Measurements from ENCODE around the gene GHDC. TPM values are rescaled to one million over a fixed set of nuclear protein-coding genes. Genes with fewer than 3 reads are reported as not detected.
"Not testable (repeated sequence)": the region's sequence is repeated elsewhere in the genome, so short reads cannot be mapped to it uniquely, and the experiment has no call there.

GHDC gene
- polyA plus RNA-seq (2013, experiment 1 of 2) = 2.5 TPM
- 2.6 TPM for polyA plus RNA-seq (2013, experiment 2 of 2)

GRCh38 chr17:42193969-42194899 lies at the start of gene GHDC:
Gene GHDC, minus strand, starts transcription at chr17:42194494. Its CDS starts 913 bp downstream, at chr17:42193581.
- no peak within 1 kb of the TSS for H2BK5ac ChIP-seq (ENCODE audit: low read length)
- H3K27me3 ChIP-seq (ENCODE audit: insufficient read depth, low read length, poor library complexity) = no peaks in the 10 kb centered on the region
- no peak within 1 kb of the TSS for H2BK15ac ChIP-seq (replicated peaks; ENCODE audit: low read depth)
- H3K4me3 ChIP-seq (ENCODE audit: low read length) = peak within 1 kb of the TSS; percentile 9
- no peak within 1 kb of the TSS for H2BK120ac ChIP-seq (ENCODE audit: low read depth, low read length)
- peak within 1 kb of the TSS; percentile 84 for H3K56ac ChIP-seq (ENCODE audit: low read length)
- peak within 1 kb of the TSS; percentile 77 for H3K4me2 ChIP-seq (ENCODE audit: low read length)
- H3K36me3 ChIP-seq (ENCODE audit: control insufficient read depth, insufficient read depth, low read length) = no peaks in the 10 kb centered on the region
- H3K79me1 ChIP-seq (ENCODE audit: low read length) = no peaks in the 10 kb centered on the region
- H3K9ac ChIP-seq (ENCODE audit: low read length) = peak within 1 kb of the TSS; percentile 59
- H4K8ac ChIP-seq (ENCODE audit: low read depth, low read length) = no peak within 1 kb of the TSS
- no peak within 1 kb of the TSS for H3K27ac ChIP-seq (ENCODE audit: low read depth, low read length)
- H3K4ac ChIP-seq (ENCODE audit: low read depth, low read length) = no peak within 1 kb of the TSS
- WGBS (ENCODE audit: extremely low coverage, insufficient coverage, low lambda C conversion rate) = no CpG with 5 or more reads among the region's 24 CpGs
- no peaks in the 10 kb centered on the region for H3K79me2 ChIP-seq (ENCODE audit: control insufficient read depth, insufficient read depth, low read length)
- no peak within 1 kb of the TSS for H2AK5ac ChIP-seq (ENCODE audit: low read length)
- peak within 1 kb of the TSS; percentile 41 for H3K18ac ChIP-seq (ENCODE audit: low read length)
- DNase-seq = peak; percentile 78
- no peak within 1 kb of the TSS for H3K23ac ChIP-seq (ENCODE audit: low read length)
- H3K4me1 ChIP-seq (ENCODE audit: control insufficient read depth, low read depth, low read length) = no peaks in the 10 kb centered on the region
- H4K5ac ChIP-seq (ENCODE audit: low read length) = no peak within 1 kb of the TSS

GRCh38 chr17:42243493-42243982 lies 49.2 kb upstream of the GHDC start:
- Histone ChIP-seq H3K9ac (ENCODE audit: low read length) (no peak overlapping the region), H2BK5ac (ENCODE audit: low read length) (no peak overlapping the region), H4K5ac (ENCODE audit: low read length) (no peak overlapping the region), H3K36me3 (ENCODE audit: control insufficient read depth, insufficient read depth, low read length) (no peaks in the 10 kb centered on the region), H4K8ac (ENCODE audit: low read depth, low read length) (no peak overlapping the region), H3K4me3 (ENCODE audit: low read length) (no peak overlapping the region), H2BK120ac (ENCODE audit: low read depth, low read length) (no peak overlapping the region), H3K4ac (ENCODE audit: low read depth, low read length) (no peak overlapping the region), H3K18ac (ENCODE audit: low read length) (no peak overlapping the region), H3K4me2 (ENCODE audit: low read length) (no peak overlapping the region), H3K79me2 (ENCODE audit: control insufficient read depth, insufficient read depth, low read length) (no peaks in the 10 kb centered on the region), H3K79me1 (ENCODE audit: low read length) (peaks cover 4% of the 10 kb centered on the region), H3K23ac (ENCODE audit: low read length) (no peak overlapping the region), H3K27ac (ENCODE audit: low read depth, low read length) (no peak overlapping the region), H2BK15ac (replicated peaks; ENCODE audit: low read depth) (no peak overlapping the region), H2AK5ac (ENCODE audit: low read length) (no peak overlapping the region), H3K56ac (ENCODE audit: low read length) (no peak overlapping the region), H3K4me1 (ENCODE audit: control insufficient read depth, low read depth, low read length) (no peaks in the 10 kb centered on the region), H3K27me3 (ENCODE audit: insufficient read depth, low read length, poor library complexity) (no peaks in the 10 kb centered on the region)
- DNase-seq = no peak
- no CpG with 5 or more reads among the region's 5 CpGs for WGBS (ENCODE audit: extremely low coverage, insufficient coverage, low lambda C conversion rate)

- Histone ChIP-seq H2AK5ac (ENCODE audit: low read length) (no peak overlapping the region), H3K9ac (ENCODE audit: low read length) (no peak overlapping the region), H2BK5ac (ENCODE audit: low read length) (no peak overlapping the region), H3K18ac (ENCODE audit: low read length) (no peak overlapping the region), H4K8ac (ENCODE audit: low read depth, low read length) (no peak overlapping the region), H3K27me3 (ENCODE audit: insufficient read depth, low read length, poor library complexity) (no peaks in the 10 kb centered on the region), H3K79me1 (ENCODE audit: low read length) (peaks cover 1% of the 10 kb centered on the region), H3K36me3 (ENCODE audit: control insufficient read depth, insufficient read depth, low read length) (no peaks in the 10 kb centered on the region), H3K27ac (ENCODE audit: low read depth, low read length) (no peak overlapping the region), H3K4me1 (ENCODE audit: control insufficient read depth, low read depth, low read length) (no peaks in the 10 kb centered on the region), H3K79me2 (ENCODE audit: control insufficient read depth, insufficient read depth, low read length) (no peaks in the 10 kb centered on the region), H3K56ac (ENCODE audit: low read length) (no peak overlapping the region), H3K4ac (ENCODE audit: low read depth, low read length) (no peak overlapping the region), H2BK15ac (replicated peaks; ENCODE audit: low read depth) (no peak overlapping the region), H4K5ac (ENCODE audit: low read length) (no peak overlapping the region), H3K23ac (ENCODE audit: low read length) (no peak overlapping the region), H3K4me3 (ENCODE audit: low read length) (no peak overlapping the region), H2BK120ac (ENCODE audit: low read depth, low read length) (no peak overlapping the region), H3K4me2 (ENCODE audit: low read length) (no peak overlapping the region)
- no peak for DNase-seq
- no CpG with 5 or more reads among the region's 1 CpG for WGBS (ENCODE audit: extremely low coverage, insufficient coverage, low lambda C conversion rate)
Observed at GRCh38 chr17:42241871-42242270, 47.6 kb upstream of the GHDC start.

- H3K79me1 ChIP-seq (ENCODE audit: low read length); H2BK5ac ChIP-seq (ENCODE audit: low read length); H2BK120ac ChIP-seq (ENCODE audit: low read depth, low read length); H3K4me1 ChIP-seq (ENCODE audit: control insufficient read depth, low read depth, low read length); H3K36me3 ChIP-seq (ENCODE audit: control insufficient read depth, insufficient read depth, low read length); H3K18ac ChIP-seq (ENCODE audit: low read length); H2AK5ac ChIP-seq (ENCODE audit: low read length); H3K27ac ChIP-seq (ENCODE audit: low read depth, low read length); H3K4me2 ChIP-seq (ENCODE audit: low read length); H4K8ac ChIP-seq (ENCODE audit: low read depth, low read length); H4K5ac ChIP-seq (ENCODE audit: low read length); H3K23ac ChIP-seq (ENCODE audit: low read length); H3K4me3 ChIP-seq (ENCODE audit: low read length); H3K56ac ChIP-seq (ENCODE audit: low read length); H3K27me3 ChIP-seq (ENCODE audit: insufficient read depth, low read length, poor library complexity); H3K79me2 ChIP-seq (ENCODE audit: control insufficient read depth, insufficient read depth, low read length); H2BK15ac ChIP-seq (replicated peaks; ENCODE audit: low read depth); H3K4ac ChIP-seq (ENCODE audit: low read depth, low read length); H3K9ac ChIP-seq (ENCODE audit: low read length); DNase-seq: not testable (repeated sequence)
- no CpG with 5 or more reads among the region's 4 CpGs for WGBS (ENCODE audit: extremely low coverage, insufficient coverage, low lambda C conversion rate)
Observed at GRCh38 chr17:42240863-42241262, 46.6 kb upstream of the GHDC start.

- no peak overlapping the region for H2BK5ac ChIP-seq (ENCODE audit: low read length)
- H4K5ac ChIP-seq (ENCODE audit: low read length) = no peak overlapping the region
- no peaks in the 10 kb centered on the region for H3K4me1 ChIP-seq (ENCODE audit: control insufficient read depth, low read depth, low read length)
- no peak overlapping the region for H3K4ac ChIP-seq (ENCODE audit: low read depth, low read length)
- no peaks in the 10 kb centered on the region for H3K27me3 ChIP-seq (ENCODE audit: insufficient read depth, low read length, poor library complexity)
- no peaks in the 10 kb centered on the region for H3K36me3 ChIP-seq (ENCODE audit: control insufficient read depth, insufficient read depth, low read length)
- H2AK5ac ChIP-seq (ENCODE audit: low read length) = no peak overlapping the region
- no peak overlapping the region for H3K56ac ChIP-seq (ENCODE audit: low read length)
- H3K18ac ChIP-seq (ENCODE audit: low read length) = no peak overlapping the region
- H2BK120ac ChIP-seq (ENCODE audit: low read depth, low read length) = no peak overlapping the region
- H2BK15ac ChIP-seq (replicated peaks; ENCODE audit: low read depth) = no peak overlapping the region
- peaks cover 1% of the 10 kb centered on the region for H3K79me1 ChIP-seq (ENCODE audit: low read length)
- DNase-seq = no peak
- no peaks in the 10 kb centered on the region for H3K79me2 ChIP-seq (ENCODE audit: control insufficient read depth, insufficient read depth, low read length)
- no peak overlapping the region for H3K4me2 ChIP-seq (ENCODE audit: low read length)
- 100% methylated on average over 1 of the region's 5 CpGs for WGBS (ENCODE audit: extremely low coverage, insufficient coverage, low lambda C conversion rate)
- H3K9ac ChIP-seq (ENCODE audit: low read length) = no peak overlapping the region
- H3K4me3 ChIP-seq (ENCODE audit: low read length) = no peak overlapping the region
- H3K27ac ChIP-seq (ENCODE audit: low read depth, low read length) = no peak overlapping the region
- no peak overlapping the region for H3K23ac ChIP-seq (ENCODE audit: low read length)
- H4K8ac ChIP-seq (ENCODE audit: low read depth, low read length) = no peak overlapping the region
Observed at GRCh38 chr17:42240201-42240600, 45.9 kb upstream of the GHDC start.

Data from mesendoderm (in vitro differentiated cells).